Mesenchymal stem cell (in vitro differentiated cells and primary cell): ENCODE data around the gene MAST2.
"Not testable (repeated sequence)": the region's sequence is repeated elsewhere in the genome, so short reads cannot be mapped to it uniquely, and the experiment has no call there.

Experiments used
- DNase-seq: peaks from one replicate; pipeline ENCODE4 v3.0.0-alpha.2; 2013
- H2AFZ ChIP-seq: one replicate; pipeline ENCODE4 v1.6.1; 2013; ENCODE audit warnings: low read depth, mild to moderate bottlenecking, control low read depth, inconsistent platforms, low read length, moderate library complexity
- H2AK5ac ChIP-seq: 2 replicates; pipeline ENCODE4 v1.6.1; 2013; ENCODE audit warnings: low read length, moderate library complexity, mild to moderate bottlenecking, inconsistent platforms; ENCODE audit not compliant: severe bottlenecking
- H2BK120ac ChIP-seq: one replicate; pipeline ENCODE4 v1.6.1; 2013; ENCODE audit warnings: low read depth, mild to moderate bottlenecking, inconsistent platforms, low read length, moderate library complexity
- H2BK12ac ChIP-seq, 2 experiments: one replicate each; pipeline ENCODE4 v1.6.1; 2013; ENCODE audit warnings: inconsistent platforms in 2 of 2, low read length in 2 of 2, mild to moderate bottlenecking in 2 of 2, moderate library complexity in 2 of 2, control low read depth in 1 of 2
- H2BK15ac ChIP-seq: one replicate; pipeline ENCODE4 v1.6.1; 2013; ENCODE audit warnings: mild to moderate bottlenecking, low read depth, inconsistent platforms; ENCODE audit not compliant: poor library complexity, severe bottlenecking
- H2BK5ac ChIP-seq: 2 replicates; pipeline ENCODE4 v1.6.1; 2013; ENCODE audit warnings: low read depth, mild to moderate bottlenecking, low read length, control low read depth, inconsistent platforms; ENCODE audit not compliant: poor library complexity, severe bottlenecking
- H3K14ac ChIP-seq, 2 experiments: one replicate each; pipeline ENCODE4 v1.6.1; 2013; ENCODE audit warnings: inconsistent platforms in 2 of 2, low read length in 2 of 2, control low read depth in 1 of 2, mild to moderate bottlenecking in 1 of 2, moderate library complexity in 1 of 2
- H3K18ac ChIP-seq, 2 experiments: one replicate each; pipeline ENCODE4 v1.6.1; 2013; ENCODE audit warnings: inconsistent platforms in 2 of 2, low read length in 2 of 2, control low read depth in 1 of 2, low read depth in 1 of 2, mild to moderate bottlenecking in 1 of 2
- H3K23ac ChIP-seq, 2 experiments: one replicate each; pipeline ENCODE4 v1.6.1; 2013; ENCODE audit warnings: inconsistent platforms in 2 of 2, low read length in 2 of 2, mild to moderate bottlenecking in 2 of 2, moderate library complexity in 2 of 2, control low read depth in 1 of 2
- H3K27ac ChIP-seq: 2 replicates; pipeline ENCODE4 v1.5.1; 2013; ENCODE audit warnings: mild to moderate bottlenecking, moderate library complexity, low read length, control low read depth, inconsistent platforms; ENCODE audit not compliant: poor library complexity, severe bottlenecking
- H3K27me3 ChIP-seq, 2 experiments: 2 replicates each; pipeline versions ENCODE4 v1.6.1 to v1.7.0; 2013; ENCODE audit warnings: low read length in 2 of 2, mild to moderate bottlenecking in 2 of 2, moderate library complexity in 2 of 2, control low read depth in 1 of 2, inconsistent platforms in 1 of 2; ENCODE audit not compliant: control insufficient read depth in 1 of 2, insufficient read depth in 1 of 2
- H3K36me3 ChIP-seq, 2 experiments: 2 replicates each; pipeline versions ENCODE4 v1.6.1 to v1.7.0; 2013; ENCODE audit warnings: low read length in 2 of 2, control low read depth in 1 of 2, inconsistent platforms in 1 of 2, low read depth in 1 of 2, mild to moderate bottlenecking in 1 of 2; ENCODE audit not compliant: insufficient read depth in 2 of 2, control insufficient read depth in 1 of 2
- H3K4ac ChIP-seq, 2 experiments: one replicate each; pipeline ENCODE4 v1.6.1; 2013; ENCODE audit warnings: inconsistent platforms in 2 of 2, low read length in 2 of 2, mild to moderate bottlenecking in 2 of 2, moderate library complexity in 2 of 2, control low read depth in 1 of 2, low read depth in 1 of 2
- H3K4me1 ChIP-seq: 2 replicates; pipeline ENCODE4 v1.6.1; 2013; ENCODE audit warnings: low read depth, low read length, control low read depth; ENCODE audit not compliant: control insufficient read depth, insufficient read depth
- H3K4me2 ChIP-seq: 2 replicates; pipeline ENCODE4 v1.6.1; 2013; ENCODE audit warnings: low read length, mild to moderate bottlenecking, inconsistent platforms; ENCODE audit not compliant: poor library complexity, severe bottlenecking
- H3K4me3 ChIP-seq, 2 experiments: 2 replicates each; pipeline versions ENCODE4 v1.5.1 to v1.7.0; 2013; ENCODE audit warnings: low read length in 2 of 2, mild to moderate bottlenecking in 2 of 2, control low read depth in 1 of 2, low read depth in 1 of 2; ENCODE audit not compliant: insufficient read depth in 1 of 2
- H3K79me1 ChIP-seq: replicated peaks from 2 replicates; pipeline ENCODE4 v1.6.1; 2013; ENCODE audit warnings: mild to moderate bottlenecking, control low read depth, low read length, inconsistent platforms; ENCODE audit not compliant: poor library complexity, severe bottlenecking
- H3K9ac ChIP-seq: 2 replicates; pipeline ENCODE4 v1.7.0; 2013; ENCODE audit warnings: mild to moderate bottlenecking, low read length, moderate library complexity
- H3K9me3 ChIP-seq: 2 replicates; pipeline ENCODE4 v1.7.0; 2013; ENCODE audit warnings: mild to moderate bottlenecking, low read length; ENCODE audit not compliant: control insufficient read depth
- H4K8ac ChIP-seq: one replicate; pipeline ENCODE4 v1.6.1; 2013; ENCODE audit warnings: inconsistent platforms, mild to moderate bottlenecking, low read length, moderate library complexity
- H4K91ac ChIP-seq: one replicate; pipeline ENCODE4 v1.6.1; 2013; ENCODE audit warnings: mild to moderate bottlenecking, low read length, inconsistent platforms
- WGBS: methylation state at CpG from one replicate; pipeline ENCODE4 v1.1.7; 2013; ENCODE audit warnings: mixed read lengths; 5-methylcytosine and 5-hydroxymethylcytosine counted together

MAST2 gene

GRCh38 chr1:45857755-45858492, 54.5 kb downstream of the MAST2 start:
- not testable (repeated sequence) for H2AK5ac ChIP-seq, H2BK120ac ChIP-seq, H3K4me3 ChIP-seq, H3K23ac ChIP-seq, H4K8ac ChIP-seq, H2BK12ac ChIP-seq, H3K9ac ChIP-seq, H3K4ac ChIP-seq, H3K14ac ChIP-seq, H2AFZ ChIP-seq, H3K9me3 ChIP-seq, H2BK5ac ChIP-seq, H4K91ac ChIP-seq, H2BK15ac ChIP-seq, H3K27me3 ChIP-seq, H3K4me1 ChIP-seq, H3K4me2 ChIP-seq, DNase-seq, H3K27ac ChIP-seq, H3K36me3 ChIP-seq, H3K18ac ChIP-seq
- 100% methylated on average over 1 of the region's 6 CpGs for WGBS
- peaks cover 18% of the 10 kb centered on the region for H3K79me1 ChIP-seq

GRCh38 chr1:45859221-45859620, 55.8 kb downstream of the MAST2 start:
- no peak overlapping the region for H2AFZ ChIP-seq
- no peak overlapping the region for H2BK5ac ChIP-seq
- H2BK120ac ChIP-seq = no peak overlapping the region
- H3K4me1 ChIP-seq = no peaks in the 10 kb centered on the region
- no peaks in the 10 kb centered on the region for H3K9me3 ChIP-seq
- no peak overlapping the region for H3K9ac ChIP-seq
- H3K27ac ChIP-seq = no peak overlapping the region
- H3K4me3 ChIP-seq = no peak overlapping the region
- H3K36me3 ChIP-seq = no peaks in the 10 kb centered on the region
- no peak overlapping the region for H3K18ac ChIP-seq
- WGBS = 94% methylated on average over 3 of the region's 3 CpGs
- no peak overlapping the region for H4K91ac ChIP-seq
- no peaks in the 10 kb centered on the region for H3K27me3 ChIP-seq
- H2BK12ac ChIP-seq = no peak overlapping the region
- peaks cover 20% of the 10 kb centered on the region for H3K79me1 ChIP-seq
- H3K4me2 ChIP-seq = no peak overlapping the region
- no peak overlapping the region for H4K8ac ChIP-seq
- H2BK15ac ChIP-seq = no peak overlapping the region
- no peak overlapping the region for H3K4ac ChIP-seq
- H3K23ac ChIP-seq = no peak overlapping the region
- no peak for DNase-seq
- no peak overlapping the region for H2AK5ac ChIP-seq
- no peak overlapping the region for H3K14ac ChIP-seq

GRCh38 chr1:45862008-45862407, 58.6 kb downstream of the MAST2 start:
- H4K91ac ChIP-seq = no peak overlapping the region
- no peaks in the 10 kb centered on the region for H3K4me1 ChIP-seq
- no peaks in the 10 kb centered on the region for H3K36me3 ChIP-seq
- H2BK120ac ChIP-seq = no peak overlapping the region
- no peak overlapping the region for H3K23ac ChIP-seq
- peaks cover 16% of the 10 kb centered on the region for H3K79me1 ChIP-seq
- H3K27me3 ChIP-seq = no peaks in the 10 kb centered on the region
- no peaks in the 10 kb centered on the region for H3K9me3 ChIP-seq
- DNase-seq = no peak
- no peak overlapping the region for H3K18ac ChIP-seq
- no peak overlapping the region for H3K27ac ChIP-seq
- no peak overlapping the region for H2AFZ ChIP-seq
- no peak overlapping the region for H3K4me3 ChIP-seq
- no peak overlapping the region for H2BK12ac ChIP-seq
- no peak overlapping the region for H3K9ac ChIP-seq
- H3K4me2 ChIP-seq = no peak overlapping the region
- no peak overlapping the region for H4K8ac ChIP-seq
- no peak overlapping the region for H2AK5ac ChIP-seq
- H2BK5ac ChIP-seq = no peak overlapping the region
- no peak overlapping the region for H3K14ac ChIP-seq
- H3K4ac ChIP-seq = no peak overlapping the region
- no peak overlapping the region for H2BK15ac ChIP-seq

- Histone ChIP-seq H3K79me1 (peaks cover 21% of the 10 kb centered on the region), H4K8ac (no peak overlapping the region), H3K4me3 (no peak overlapping the region), H3K14ac (no peak overlapping the region), H3K23ac (no peak overlapping the region), H2AK5ac (no peak overlapping the region), H3K27me3 (no peaks in the 10 kb centered on the region), H3K18ac (no peak overlapping the region), H3K36me3 (no peaks in the 10 kb centered on the region), H3K4ac (no peak overlapping the region), H3K4me2 (no peak overlapping the region), H2BK15ac (no peak overlapping the region), H2AFZ (no peak overlapping the region), H3K27ac (no peak overlapping the region), H2BK120ac (no peak overlapping the region), H2BK12ac (no peak overlapping the region), H3K9ac (no peak overlapping the region), H4K91ac (no peak overlapping the region), H2BK5ac (no peak overlapping the region), H3K9me3 (no peaks in the 10 kb centered on the region), H3K4me1 (no peaks in the 10 kb centered on the region)
- 23% methylated on average over 2 of the region's 2 CpGs for WGBS
- DNase-seq = peak; percentile 37
These were observed 59.8 kb downstream of the MAST2 start for GRCh38 chr1:45863218-45863617.
